RWPE1 (cell line): ENCODE measurements around the gene KRT39.
A peak's percentile ranks its signal among the peaks of the same experiment; 100 is the strongest.

Experiments used
- CTCF ChIA-PET: fragments of 350-600 bp; sonication (Branson Sonifier 250); formaldehyde crosslinking; extraction: SDS; loops from one replicate; lab custom pipeline; 2021; lab: Yijun Ruan, JAX
- POLR2A ChIA-PET: fragments of 400-600 bp; formaldehyde crosslinking; extraction: SDS; loops from one replicate; lab custom pipeline; 2020; ENCODE audit warnings: antibody characterized with exemption; ENCODE audit not compliant: low non-redundant PET; lab: Yijun Ruan, JAX
- DNase-seq: peaks from one replicate; pipeline ENCODE4 v3.0.0; 2012; ENCODE audit warnings: low spot score
- H3K27ac ChIP-seq: fragments of 450-650 bp; 2 replicates; pipeline ENCODE4 v1.5.1; 2017
- TF ChIP-seq, protein P1 (sequence below): fragments of 450-650 bp; conservative IDR thresholded peaks from 2 replicates; pipeline ENCODE4 v1.5.1; 2017; ENCODE audit warnings: low read depth, mild to moderate bottlenecking

KRT39 gene

DNA sequence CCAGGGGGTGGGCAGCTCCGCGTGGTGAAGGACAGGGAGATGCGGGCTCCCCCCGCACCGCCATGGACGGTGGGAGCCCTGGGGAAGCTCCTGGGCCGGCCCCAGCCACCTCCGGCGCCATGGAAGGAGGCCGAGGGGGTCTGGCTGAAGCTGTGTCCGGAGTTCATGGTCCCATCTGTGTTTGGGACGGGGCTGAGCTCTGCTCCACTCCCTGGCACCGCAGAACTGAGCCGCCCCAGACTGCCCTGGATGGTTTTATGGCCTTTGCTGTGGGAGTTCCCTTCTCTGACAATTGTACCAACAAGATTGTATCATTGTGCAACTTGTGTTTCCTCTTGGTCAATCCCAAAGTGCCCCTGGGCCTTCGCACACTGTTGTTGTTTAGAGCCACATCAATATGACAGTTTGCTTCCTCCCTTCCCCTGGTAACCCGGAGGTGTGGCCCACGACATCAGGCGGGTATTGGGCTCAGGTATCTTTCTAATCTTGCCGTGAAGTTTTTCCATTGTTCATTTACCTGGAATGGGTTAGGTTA, 30.2 kb downstream of the KRT39 start:
- ChIA-PET POLR2A (no interaction called here), CTCF (no interaction called here)
- no peak for DNase-seq
- no peak overlapping the region for H3K27ac ChIP-seq
- TF ChIP-seq, protein P1, sequence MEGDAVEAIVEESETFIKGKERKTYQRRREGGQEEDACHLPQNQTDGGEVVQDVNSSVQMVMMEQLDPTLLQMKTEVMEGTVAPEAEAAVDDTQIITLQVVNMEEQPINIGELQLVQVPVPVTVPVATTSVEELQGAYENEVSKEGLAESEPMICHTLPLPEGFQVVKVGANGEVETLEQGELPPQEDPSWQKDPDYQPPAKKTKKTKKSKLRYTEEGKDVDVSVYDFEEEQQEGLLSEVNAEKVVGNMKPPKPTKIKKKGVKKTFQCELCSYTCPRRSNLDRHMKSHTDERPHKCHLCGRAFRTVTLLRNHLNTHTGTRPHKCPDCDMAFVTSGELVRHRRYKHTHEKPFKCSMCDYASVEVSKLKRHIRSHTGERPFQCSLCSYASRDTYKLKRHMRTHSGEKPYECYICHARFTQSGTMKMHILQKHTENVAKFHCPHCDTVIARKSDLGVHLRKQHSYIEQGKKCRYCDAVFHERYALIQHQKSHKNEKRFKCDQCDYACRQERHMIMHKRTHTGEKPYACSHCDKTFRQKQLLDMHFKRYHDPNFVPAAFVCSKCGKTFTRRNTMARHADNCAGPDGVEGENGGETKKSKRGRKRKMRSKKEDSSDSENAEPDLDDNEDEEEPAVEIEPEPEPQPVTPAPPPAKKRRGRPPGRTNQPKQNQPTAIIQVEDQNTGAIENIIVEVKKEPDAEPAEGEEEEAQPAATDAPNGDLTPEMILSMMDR, result no peak

DNA sequence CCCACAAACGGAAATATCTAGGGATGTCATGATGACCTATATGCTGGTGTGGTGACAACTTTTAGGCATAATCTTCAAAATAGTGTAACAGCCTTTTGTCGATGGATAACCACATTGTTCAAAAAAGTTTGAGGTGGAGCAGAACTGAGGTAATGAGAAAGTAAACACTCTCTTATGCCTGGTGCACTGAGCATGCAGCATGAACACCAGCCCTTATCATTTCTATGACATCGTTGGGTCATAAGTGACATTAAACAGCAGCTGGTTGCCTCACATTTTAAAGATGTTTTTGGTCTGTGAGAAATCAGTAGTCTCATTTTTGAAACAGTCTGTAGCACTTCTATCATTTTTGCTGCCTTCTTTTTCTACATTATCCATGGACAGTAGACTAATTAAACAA, 31.1 kb downstream of the KRT39 start:
- POLR2A ChIA-PET, result no interaction called here
- no peak for DNase-seq
- no peak overlapping the region for H3K27ac ChIP-seq
- TF ChIP-seq, protein P1, result no peak
- CTCF ChIA-PET, result no interaction called here

DNA sequence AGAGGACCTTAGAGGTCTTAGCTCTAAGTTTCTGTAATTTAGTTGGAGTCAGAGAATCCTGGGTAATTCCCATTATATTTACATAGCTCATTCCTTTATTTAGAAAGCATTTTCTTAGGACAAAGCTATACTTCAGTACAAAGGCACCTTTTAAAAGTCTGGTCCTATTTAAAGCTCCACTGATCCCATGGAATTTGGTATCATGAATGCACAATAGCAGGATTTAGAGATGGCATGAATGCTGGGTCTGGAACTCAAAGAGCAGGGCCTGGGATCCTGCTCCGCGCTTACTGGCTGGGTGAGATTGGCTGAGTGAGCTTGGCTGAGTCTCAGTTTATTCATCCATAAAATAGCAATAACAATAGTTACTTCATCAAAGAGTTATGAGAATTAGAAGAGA, 34.1 kb downstream of the KRT39 start:
- TF ChIP-seq, protein P1, result no peak
- H3K27ac ChIP-seq, result no peak overlapping the region
- CTCF ChIA-PET, result interaction anchor here (0.6 to 0.8 kb wide), 2 partner anchors 20 to 389 kb away, joined by 3 to 4 read pairs; no protein-coding TSS in a partner anchor
- POLR2A ChIA-PET, result no interaction called here
- DNase-seq, result no peak

DNA sequence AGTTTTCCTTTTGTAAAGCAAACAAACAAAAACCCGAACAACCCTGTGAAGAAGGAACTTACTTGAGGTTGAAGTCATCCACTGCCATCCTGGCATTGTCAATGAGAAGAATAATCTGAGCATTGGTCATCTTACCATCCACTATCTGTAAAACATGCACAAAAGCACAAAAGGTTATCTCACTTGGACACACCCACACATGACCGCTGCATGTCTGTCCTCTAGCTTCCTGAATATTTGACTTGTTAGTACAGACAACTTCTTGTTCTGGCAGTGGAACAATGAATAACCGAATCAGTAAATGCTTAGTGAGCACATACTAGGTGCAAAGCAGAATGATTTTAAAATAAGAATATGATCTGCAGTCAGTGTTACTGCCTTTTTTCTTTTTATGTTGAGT, 35.4 kb downstream of the KRT39 start:
- no peak overlapping the region for H3K27ac ChIP-seq
- POLR2A ChIA-PET, result no interaction called here
- no peak for DNase-seq
- CTCF ChIA-PET, result no interaction called here
- TF ChIP-seq, protein P1, result no peak

DNA sequence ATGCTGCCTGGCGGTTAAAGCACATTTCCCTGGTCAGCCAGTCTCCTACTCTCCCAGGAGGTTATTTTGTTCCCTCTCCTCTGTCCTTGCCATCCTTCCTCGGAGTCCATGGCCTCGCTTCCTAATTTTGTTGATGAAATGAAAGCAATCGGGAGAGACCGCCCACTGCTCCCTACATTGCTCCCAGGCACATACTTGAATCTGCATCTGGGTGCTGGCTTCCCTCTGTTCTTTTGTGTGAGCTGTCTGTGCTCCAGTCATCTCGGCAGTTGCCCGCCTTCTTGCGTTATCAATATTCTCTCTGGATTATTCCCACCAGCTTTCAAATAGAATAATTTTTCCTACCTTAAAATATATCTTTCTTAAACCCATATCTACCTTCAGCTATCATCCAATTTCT, 40.4 kb downstream of the KRT39 start:
- POLR2A ChIA-PET, result no interaction called here
- no peak overlapping the region for H3K27ac ChIP-seq
- TF ChIP-seq, protein P1, result no peak
- CTCF ChIA-PET, result interaction anchor here (0.6 kb wide), 1 partner anchor 17 kb away, joined by 3 read pairs; no protein-coding TSS in a partner anchor
- no peak for DNase-seq

DNA sequence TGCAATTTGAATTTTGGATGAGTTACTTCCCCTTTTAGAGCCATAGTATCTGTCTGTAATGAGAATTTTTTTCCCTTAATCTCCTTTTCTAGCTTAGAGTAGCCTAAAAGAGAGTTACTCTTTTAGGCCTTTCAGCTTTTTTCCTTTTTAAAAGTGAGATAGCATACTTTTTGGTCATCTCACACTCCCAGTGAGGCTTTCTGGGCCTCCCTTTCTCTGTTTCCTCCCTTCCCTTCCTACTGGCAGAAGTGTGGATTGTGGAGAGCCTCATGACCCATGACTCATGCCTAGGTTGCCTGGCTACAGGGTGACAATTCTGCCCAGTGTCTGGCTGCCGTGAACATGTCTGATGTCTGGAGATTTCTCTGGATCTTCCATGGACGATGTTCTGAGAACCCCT, 44.5 kb downstream of the KRT39 start:
- TF ChIP-seq, protein P1, result no peak
- POLR2A ChIA-PET, result no interaction called here
- CTCF ChIA-PET, result interaction anchor here (0.9 kb wide), 1 partner anchor 400 kb away, joined by 4 read pairs; no protein-coding TSS in a partner anchor
- H3K27ac ChIP-seq, result no peak overlapping the region
- peak; percentile 56 for DNase-seq
